ENCODE data around the gene TGFBR2. TPM values are rescaled to one million over a fixed set of nuclear protein-coding genes. Genes with fewer than 3 reads are reported as not detected.
"Not testable (repeated sequence)": the region's sequence is repeated elsewhere in the genome, so short reads cannot be mapped to it uniquely, and the experiment has no call there.

The TGFBR2 gene
- total RNA-seq, 1 donor from 2014 or later, result 289 TPM

GRCh38 chr3:30666572-30667279, 60.3 kb downstream of the TGFBR2 start:
- H3K36me3 ChIP-seq, result peaks cover 45% of the 10 kb centered on the region
- peak overlapping the region; percentile 51 for H3K27ac ChIP-seq
- no peaks in the 10 kb centered on the region for H3K27me3 ChIP-seq (ENCODE audit: low read depth)
- no peaks in the 10 kb centered on the region for H3K9me3 ChIP-seq
- no peak for TF ChIP-seq CTCF (IDR thresholded peaks at IDR 0.05)
- DNase-seq (no peak), ATAC-seq (no peak)
- H3K4me1 ChIP-seq, result peaks cover 62% of the 10 kb centered on the region
- no peak overlapping the region for H3K4me3 ChIP-seq
- intact Hi-C loops (cut with DNase I), result no loop called here

- Histone ChIP-seq H3K27ac (peak overlapping the region; percentile 3), H3K36me3 (peaks cover 47% of the 10 kb centered on the region), H3K4me3 (no peak overlapping the region), H3K27me3 (ENCODE audit: low read depth) (no peaks in the 10 kb centered on the region), H3K9me3 (no peaks in the 10 kb centered on the region), H3K4me1 (peaks cover 63% of the 10 kb centered on the region)
- no peak for TF ChIP-seq CTCF (IDR thresholded peaks at IDR 0.05)
- DNase-seq, result no peak
- intact Hi-C loops (cut with DNase I), result no loop called here
- no peak for ATAC-seq
These were observed 60.9 kb downstream of the TGFBR2 start for GRCh38 chr3:30667280-30667651.

GRCh38 chr3:30668051-30668609, 61.7 kb downstream of the TGFBR2 start:
- peak overlapping the region; percentile 19 for H3K27ac ChIP-seq
- peaks cover 48% of the 10 kb centered on the region for H3K36me3 ChIP-seq
- H3K4me3 ChIP-seq, result no peak overlapping the region
- no peaks in the 10 kb centered on the region for H3K27me3 ChIP-seq (ENCODE audit: low read depth)
- TF ChIP-seq CTCF (IDR thresholded peaks at IDR 0.05), result no peak
- intact Hi-C loops (cut with DNase I), result no loop called here
- DNase-seq, result no peak
- peaks cover 63% of the 10 kb centered on the region for H3K4me1 ChIP-seq
- peak; percentile 27 to 63 for ATAC-seq
- H3K9me3 ChIP-seq, result no peaks in the 10 kb centered on the region

- H3K27me3 ChIP-seq (ENCODE audit: low read depth); H3K27ac ChIP-seq; H3K9me3 ChIP-seq; DNase-seq; intact Hi-C loops (cut with DNase I); H3K4me3 ChIP-seq; ATAC-seq: not testable (repeated sequence)
- H3K36me3 ChIP-seq, result peaks cover 61% of the 10 kb centered on the region
- H3K4me1 ChIP-seq, result peaks cover 70% of the 10 kb centered on the region
These were observed 63.0 kb downstream of the TGFBR2 start for GRCh38 chr3:30669360-30669934.

GRCh38 chr3:30670292-30670691, 63.9 kb downstream of the TGFBR2 start:
- H3K9me3 ChIP-seq, result no peaks in the 10 kb centered on the region
- TF ChIP-seq CTCF (IDR thresholded peaks at IDR 0.05), result no peak
- no peak overlapping the region for H3K4me3 ChIP-seq
- H3K27ac ChIP-seq, result no peak overlapping the region
- H3K4me1 ChIP-seq, result peaks cover 69% of the 10 kb centered on the region
- intact Hi-C loops (cut with DNase I), result no loop called here
- ATAC-seq, result no peak
- H3K36me3 ChIP-seq, result peaks cover 69% of the 10 kb centered on the region
- H3K27me3 ChIP-seq (ENCODE audit: low read depth), result no peaks in the 10 kb centered on the region
- DNase-seq, result no peak

Measured in lower lobe of right lung (tissue), 2 donors.